ENCODE data around the gene CPT2.

DNA sequence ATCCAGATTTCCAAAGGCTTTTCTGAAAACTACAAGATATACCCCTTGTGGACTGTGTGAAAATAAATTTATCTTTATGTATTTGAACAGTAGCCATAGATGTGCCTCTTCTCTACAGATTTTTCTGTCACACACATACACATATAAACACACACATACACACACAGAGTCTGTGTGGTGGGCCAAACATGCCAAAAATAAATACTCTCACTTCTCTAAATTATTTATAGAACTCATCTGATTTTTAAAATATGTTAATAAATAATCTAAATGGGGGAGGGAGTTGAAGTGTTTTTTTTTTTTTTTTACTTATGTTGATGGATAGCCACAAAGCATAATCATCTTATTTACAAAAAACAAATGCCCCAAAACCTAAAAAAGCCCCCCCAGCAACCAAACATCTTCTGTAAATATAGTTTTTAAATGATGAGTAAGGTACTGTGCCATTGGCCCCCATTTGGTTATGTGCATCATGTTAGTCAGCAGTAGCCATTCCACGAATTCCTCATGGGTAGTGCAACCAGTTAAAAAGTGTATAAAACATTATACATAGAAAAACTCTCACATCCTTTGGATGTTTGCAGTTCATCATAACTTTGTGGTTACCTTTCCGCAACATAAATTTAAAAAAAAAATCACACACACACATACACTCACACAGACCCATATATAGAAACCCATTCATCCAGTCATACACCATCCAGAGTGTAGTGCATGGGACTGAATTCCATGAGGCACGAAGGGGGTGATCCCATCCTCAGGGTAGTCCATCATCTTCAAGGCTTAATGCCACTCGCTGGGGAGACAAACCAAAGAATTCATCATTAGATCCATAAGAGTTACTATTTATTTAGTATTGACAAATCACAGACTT lies 49.9 kb downstream of the CPT2 start:
- TF ChIP-seq, protein P1, sequence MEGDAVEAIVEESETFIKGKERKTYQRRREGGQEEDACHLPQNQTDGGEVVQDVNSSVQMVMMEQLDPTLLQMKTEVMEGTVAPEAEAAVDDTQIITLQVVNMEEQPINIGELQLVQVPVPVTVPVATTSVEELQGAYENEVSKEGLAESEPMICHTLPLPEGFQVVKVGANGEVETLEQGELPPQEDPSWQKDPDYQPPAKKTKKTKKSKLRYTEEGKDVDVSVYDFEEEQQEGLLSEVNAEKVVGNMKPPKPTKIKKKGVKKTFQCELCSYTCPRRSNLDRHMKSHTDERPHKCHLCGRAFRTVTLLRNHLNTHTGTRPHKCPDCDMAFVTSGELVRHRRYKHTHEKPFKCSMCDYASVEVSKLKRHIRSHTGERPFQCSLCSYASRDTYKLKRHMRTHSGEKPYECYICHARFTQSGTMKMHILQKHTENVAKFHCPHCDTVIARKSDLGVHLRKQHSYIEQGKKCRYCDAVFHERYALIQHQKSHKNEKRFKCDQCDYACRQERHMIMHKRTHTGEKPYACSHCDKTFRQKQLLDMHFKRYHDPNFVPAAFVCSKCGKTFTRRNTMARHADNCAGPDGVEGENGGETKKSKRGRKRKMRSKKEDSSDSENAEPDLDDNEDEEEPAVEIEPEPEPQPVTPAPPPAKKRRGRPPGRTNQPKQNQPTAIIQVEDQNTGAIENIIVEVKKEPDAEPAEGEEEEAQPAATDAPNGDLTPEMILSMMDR (IDR thresholded peaks at IDR 0.05), result no peak
- TF ChIP-seq POLR2A (IDR thresholded peaks at IDR 0.05), result no peak
- TF ChIP-seq POLR2AphosphoS5 (IDR thresholded peaks at IDR 0.05), result no peak
- TF ChIP-seq EP300 (IDR thresholded peaks at IDR 0.05; ENCODE audit: low read depth), result no peak

All from transverse colon (tissue), 4 donors.